Hepatocyte (in vitro differentiated cells): Measurements from ENCODE around the gene PTPN12.

Source experiments
- EZH2 ChIP-seq: fragments of 200-600 bp; sonication (generic); IDR thresholded peaks from 2 replicates; pipeline ENCODE4 v1.6.1; 2016; ENCODE audit warnings: antibody characterized with exemption, mild to moderate bottlenecking, borderline replicate concordance
- EZH2phosphoT487 ChIP-seq: fragments of 200-600 bp; sonication (generic); IDR thresholded peaks from one replicate; pipeline ENCODE4 v1.6.1; 2018; ENCODE audit warnings: antibody characterized with exemption, mild to moderate bottlenecking, low read depth, moderate library complexity; ENCODE audit not compliant: unreplicated experiment, severe bottlenecking
- TF ChIP-seq, protein P1 (sequence below): fragments of 200-600 bp; sonication (generic); IDR thresholded peaks from 2 replicates; pipeline ENCODE4 v1.5.1; 2016; ENCODE audit warnings: antibody characterized with exemption, mild to moderate bottlenecking; ENCODE audit not compliant: poor library complexity

DNA sequence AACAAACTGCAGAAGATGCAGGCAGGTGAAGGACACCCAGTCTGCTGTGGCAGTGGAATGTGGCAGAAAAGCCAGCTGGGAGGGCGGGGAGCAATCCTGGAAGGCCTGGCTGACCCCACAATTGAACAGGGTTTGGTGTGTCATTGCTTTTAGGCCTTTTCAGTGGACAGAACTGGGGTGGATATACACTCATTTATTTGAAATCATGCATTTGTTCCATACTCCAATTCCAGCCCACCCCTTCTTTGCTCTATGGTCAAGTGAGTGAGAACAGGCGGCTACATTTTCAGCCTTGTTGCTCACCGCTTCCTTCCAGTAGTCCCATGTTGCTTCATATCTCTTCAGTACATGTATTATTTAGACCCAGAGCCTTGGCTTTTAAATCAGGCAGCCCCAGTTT lies 39.8 kb downstream of the PTPN12 start:
- TF ChIP-seq, protein P1, sequence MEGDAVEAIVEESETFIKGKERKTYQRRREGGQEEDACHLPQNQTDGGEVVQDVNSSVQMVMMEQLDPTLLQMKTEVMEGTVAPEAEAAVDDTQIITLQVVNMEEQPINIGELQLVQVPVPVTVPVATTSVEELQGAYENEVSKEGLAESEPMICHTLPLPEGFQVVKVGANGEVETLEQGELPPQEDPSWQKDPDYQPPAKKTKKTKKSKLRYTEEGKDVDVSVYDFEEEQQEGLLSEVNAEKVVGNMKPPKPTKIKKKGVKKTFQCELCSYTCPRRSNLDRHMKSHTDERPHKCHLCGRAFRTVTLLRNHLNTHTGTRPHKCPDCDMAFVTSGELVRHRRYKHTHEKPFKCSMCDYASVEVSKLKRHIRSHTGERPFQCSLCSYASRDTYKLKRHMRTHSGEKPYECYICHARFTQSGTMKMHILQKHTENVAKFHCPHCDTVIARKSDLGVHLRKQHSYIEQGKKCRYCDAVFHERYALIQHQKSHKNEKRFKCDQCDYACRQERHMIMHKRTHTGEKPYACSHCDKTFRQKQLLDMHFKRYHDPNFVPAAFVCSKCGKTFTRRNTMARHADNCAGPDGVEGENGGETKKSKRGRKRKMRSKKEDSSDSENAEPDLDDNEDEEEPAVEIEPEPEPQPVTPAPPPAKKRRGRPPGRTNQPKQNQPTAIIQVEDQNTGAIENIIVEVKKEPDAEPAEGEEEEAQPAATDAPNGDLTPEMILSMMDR: no peak
- TF ChIP-seq EZH2phosphoT487 (no peak), EZH2 (no peak)
